Fibroblast of skin of back (primary cell): ENCODE measurements around the gene ZNF775.
"Not testable (repeated sequence)": the region's sequence is repeated elsewhere in the genome, so short reads cannot be mapped to it uniquely, and the experiment has no call there.

Source experiments
- DNase-seq: peaks from one replicate; pipeline ENCODE4 v3.0.0-alpha.2; 2013

Gene ZNF775

DNA sequence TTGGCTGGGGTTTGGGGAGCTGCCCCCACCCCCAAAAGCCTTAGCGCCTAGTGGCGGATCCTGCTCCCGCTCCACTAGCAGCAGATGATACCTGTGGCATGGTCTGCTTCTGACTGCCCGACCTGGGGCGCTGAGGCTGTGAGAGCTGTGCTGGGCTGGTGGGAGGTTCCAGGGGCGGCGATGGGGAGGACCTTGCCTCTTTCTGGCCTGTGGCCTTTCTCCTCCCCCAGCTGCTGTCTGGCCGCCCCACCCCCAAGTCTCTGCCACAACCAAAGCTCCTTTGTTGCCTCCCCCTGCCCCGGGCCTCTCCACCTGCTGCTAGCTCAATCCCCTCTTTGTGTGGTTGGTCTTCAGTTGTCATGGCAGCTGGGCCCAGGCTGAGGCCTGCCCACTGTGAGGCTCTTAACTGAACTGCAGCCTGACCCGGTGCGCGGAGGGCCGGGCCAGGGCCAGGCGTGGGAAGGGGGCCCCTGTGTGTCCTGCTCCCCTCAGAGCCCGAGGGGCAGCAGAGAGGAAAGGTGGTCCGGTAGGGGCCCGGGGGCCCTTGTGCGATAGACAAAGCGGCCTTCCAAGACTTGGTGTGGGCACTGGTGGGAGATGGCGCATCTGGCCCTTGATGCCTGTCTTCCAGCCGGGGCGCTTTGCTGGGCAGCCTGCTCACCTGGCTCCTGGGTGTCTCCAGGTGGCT is 4.7 kb downstream of the ZNF775 start:
- no peak for DNase-seq

DNA sequence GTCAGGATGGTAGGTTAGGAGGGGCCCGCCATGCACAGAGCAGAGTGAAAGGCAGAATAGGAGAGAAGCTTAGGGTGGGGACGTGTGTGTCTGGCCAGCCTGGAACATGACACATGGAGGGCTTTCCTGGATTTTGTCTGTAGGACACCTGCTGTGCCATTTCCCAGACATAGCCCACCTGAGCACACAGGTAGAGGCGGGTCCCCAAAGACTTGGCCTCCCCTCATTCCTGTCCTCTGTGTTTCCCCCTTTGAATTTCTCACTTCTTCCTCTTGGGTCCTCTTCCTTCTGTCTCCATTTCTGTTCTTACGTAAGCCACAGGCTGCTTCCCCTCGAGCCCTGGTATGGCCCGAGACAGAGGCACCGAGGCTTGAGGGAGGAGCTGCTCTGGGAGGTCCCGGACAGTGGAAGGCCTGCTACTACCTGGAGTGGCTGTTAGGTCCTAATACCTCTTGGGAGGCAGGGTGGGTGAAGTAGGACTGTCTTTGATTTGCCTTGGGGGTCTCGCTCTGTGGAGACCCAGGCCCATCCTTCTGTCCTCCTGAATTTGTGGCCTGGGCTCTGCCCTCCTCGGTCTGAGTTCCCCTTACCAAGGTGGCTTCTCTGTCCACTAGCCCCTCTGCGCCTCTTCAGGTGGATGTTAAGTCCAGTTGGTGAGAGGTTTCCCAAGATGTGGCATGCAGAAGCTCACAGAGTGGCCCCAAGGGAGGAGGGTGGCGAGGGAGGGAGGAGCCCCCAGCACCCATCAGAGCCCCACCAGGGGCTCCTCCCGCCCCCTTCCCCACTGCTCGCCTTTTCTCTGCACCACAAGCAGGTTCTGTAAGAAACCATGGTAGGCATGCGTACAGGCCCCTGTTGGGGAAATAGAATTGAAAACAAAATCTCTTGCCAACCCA is 5.5 kb downstream of the ZNF775 start:
- no peak for DNase-seq

DNA sequence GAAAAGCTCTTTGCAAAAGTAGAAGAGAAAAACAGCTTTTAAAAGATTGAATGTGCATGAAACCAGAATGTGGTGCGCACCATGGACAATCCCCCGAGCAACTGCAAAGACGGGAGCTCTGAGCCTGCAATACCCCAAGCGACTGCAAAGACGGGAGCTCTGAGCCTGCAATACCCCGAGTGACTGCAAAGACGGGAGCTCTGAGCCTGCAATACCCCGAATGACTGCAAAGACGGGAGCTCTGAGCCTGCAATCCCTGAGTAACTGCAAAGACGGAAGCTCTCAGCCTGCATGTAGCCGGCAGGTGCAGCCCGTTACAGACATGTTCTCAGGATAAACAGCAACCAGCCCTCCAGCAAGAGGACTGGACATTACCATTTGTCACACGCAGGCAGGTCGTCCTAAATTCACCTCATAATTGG is 6.2 kb downstream of the ZNF775 start:
- no peak for DNase-seq

GRCh38 chr7:150385884-150386283 is 6.8 kb downstream of the ZNF775 start:
- DNase-seq: not testable (repeated sequence)

- no peak for DNase-seq
Measured at GRCh38 chr7:150388306-150388705, 9.2 kb downstream of the ZNF775 start.

- no peak for DNase-seq
Measured at GRCh38 chr7:150388709-150389531, 9.8 kb downstream of the ZNF775 start.

- DNase-seq: no peak
Measured at GRCh38 chr7:150389532-150389816, 10.3 kb downstream of the ZNF775 start.

DNA sequence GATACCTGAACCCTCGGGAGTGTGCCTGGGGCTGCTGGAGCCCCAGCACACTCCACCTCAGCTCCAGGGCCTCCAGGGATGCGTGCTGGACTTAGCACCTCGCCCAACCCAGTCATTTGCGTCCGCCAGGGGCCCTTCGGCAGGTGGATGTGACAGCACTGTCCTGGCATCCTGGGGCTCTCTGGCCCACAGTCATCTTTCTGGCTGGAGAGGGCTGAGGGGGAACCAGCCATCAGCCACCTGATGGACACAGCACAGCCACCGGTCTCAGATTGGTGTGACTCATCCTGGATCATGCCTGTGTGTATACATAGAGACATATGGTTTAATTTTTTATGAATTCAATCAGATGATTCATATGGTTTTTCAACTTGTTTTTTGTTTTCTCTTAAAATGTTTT is 11.1 kb downstream of the ZNF775 start:
- peak; percentile 54 for DNase-seq

GRCh38 chr7:150393325-150393724 is 14.2 kb downstream of the ZNF775 start:
- no peak for DNase-seq

GRCh38 chr7:150396426-150396825 is 17.3 kb downstream of the ZNF775 start:
- no peak for DNase-seq

DNA sequence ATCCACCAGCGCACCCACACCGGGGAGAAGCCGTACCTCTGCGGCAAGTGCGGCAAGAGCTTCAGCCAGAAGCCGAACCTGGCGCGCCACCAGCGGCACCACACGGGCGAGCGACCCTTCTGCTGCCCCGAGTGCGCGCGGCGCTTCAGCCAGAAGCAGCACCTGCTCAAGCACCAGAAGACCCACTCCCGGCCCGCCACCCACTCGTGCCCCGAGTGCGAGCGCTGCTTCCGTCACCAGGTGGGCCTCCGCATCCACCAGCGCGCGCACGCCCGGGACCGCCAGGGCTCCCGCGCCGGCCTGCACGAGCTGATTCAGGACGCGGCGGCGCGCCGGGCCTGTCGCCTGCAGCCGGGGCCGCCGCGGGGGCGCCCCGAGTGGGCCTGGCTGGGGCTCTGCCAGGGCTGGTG is 17.7 kb downstream of the ZNF775 start:
- DNase-seq: no peak

DNA sequence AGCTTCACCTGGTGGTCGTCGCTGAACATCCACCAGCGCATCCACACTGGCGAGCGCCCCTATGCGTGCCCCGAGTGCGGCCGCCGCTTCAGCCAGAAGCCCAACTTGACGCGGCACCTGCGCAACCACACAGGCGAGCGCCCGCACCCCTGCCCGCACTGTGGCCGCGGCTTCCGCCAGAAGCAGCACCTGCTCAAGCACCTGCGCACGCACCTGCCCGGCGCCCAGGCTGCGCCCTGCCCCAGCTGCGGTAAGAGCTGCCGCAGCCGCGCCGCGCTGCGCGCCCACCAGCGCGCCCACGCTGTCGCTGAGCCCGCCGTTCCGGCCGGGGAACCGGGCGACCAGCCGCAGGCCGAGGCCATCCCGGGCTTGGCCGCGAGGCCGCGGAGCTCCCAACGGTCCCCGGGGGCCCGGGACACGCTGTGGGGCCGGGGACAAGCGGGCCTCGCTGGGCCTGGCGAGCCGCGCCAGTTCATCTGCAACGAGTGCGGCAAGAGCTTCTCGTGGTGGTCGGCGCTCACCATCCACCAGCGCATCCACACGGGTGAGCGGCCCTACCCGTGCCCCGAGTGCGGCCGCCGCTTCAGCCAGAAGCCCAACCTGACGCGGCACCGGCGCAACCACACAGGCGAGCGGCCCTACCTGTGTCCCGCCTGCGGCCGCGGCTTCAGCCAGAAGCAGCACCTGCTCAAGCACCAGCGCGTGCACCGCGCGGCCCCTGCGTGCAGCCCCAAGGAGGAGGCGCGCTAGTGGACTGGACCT is 18.4 kb downstream of the ZNF775 start:
- DNase-seq: no peak

GRCh38 chr7:150398108-150398964 is 19.2 kb downstream of the ZNF775 start:
- no peak for DNase-seq

GRCh38 chr7:150398965-150399320 is 19.8 kb downstream of the ZNF775 start:
- no peak for DNase-seq

DNA sequence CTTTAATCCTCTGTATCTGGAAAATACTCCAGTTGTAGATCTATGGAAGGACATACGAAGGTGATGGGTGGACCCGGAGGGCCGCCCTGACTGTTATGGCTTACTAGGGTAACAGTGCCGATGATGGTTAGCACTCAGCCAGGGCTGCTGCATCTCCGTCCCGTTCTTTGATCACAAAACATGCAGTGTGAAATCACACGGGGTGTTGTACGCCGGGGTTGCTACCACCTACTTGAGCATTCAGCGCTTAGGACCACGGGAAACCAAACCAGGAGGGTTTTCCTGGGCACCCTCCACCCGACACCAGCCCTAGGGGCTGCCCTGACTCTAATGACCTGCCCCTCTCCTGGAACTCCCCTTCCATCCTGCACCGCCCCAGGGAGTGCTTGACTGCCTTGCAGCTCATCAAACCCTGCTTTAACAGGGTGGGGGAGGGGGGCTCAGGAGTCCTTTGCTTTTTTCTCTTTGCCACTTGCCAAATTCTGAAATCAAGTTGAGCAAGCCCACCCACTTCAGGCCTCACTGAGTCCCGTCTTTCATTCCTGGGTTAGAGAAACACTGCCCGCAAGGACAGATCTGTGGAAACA is 20.4 kb downstream of the ZNF775 start:
- DNase-seq: no peak

GRCh38 chr7:150400008-150400787 is 21.1 kb downstream of the ZNF775 start:
- DNase-seq: peak; percentile 24

DNA sequence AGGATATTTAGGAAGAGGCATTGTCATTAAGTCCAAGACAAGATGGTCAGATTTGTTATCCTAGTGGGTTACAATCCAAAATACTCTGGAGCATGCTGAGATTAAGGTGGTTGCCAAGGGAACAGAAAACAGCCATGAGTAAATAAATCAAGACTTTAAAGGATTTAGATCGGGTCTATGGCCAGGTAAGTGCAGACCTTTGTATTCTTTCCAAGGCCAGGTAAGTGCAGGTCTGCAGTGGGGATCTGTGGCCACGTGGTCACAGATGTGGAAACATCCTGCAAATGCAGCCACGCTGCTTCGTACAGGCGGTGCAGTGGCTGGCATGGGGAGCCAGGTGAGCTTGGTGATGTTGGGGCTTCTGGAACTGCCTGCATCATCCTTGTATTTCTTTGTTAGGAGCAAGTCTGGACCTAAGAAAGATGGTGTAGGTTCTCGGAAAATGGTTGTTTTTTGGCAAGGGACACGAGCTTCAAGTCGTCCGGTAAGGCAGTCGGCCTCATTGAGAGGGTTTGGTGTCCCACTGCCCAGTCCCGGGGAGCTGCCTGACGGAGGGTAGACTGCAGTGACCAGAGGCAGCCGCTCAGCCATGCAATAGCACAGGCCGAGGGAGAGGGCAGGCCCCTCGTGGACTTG is 21.8 kb downstream of the ZNF775 start:
- DNase-seq: no peak

GRCh38 chr7:150401424-150401790 is 22.3 kb downstream of the ZNF775 start:
- DNase-seq: no peak

- no peak for DNase-seq
Measured at GRCh38 chr7:150401861-150402631, 22.9 kb downstream of the ZNF775 start.
